KMS-11 (cell line): Measurements from ENCODE around the gene ELOVL7.

Experiments used
- H2AFZ ChIP-seq: fragments of 200-600 bp; sonication (generic); 2 replicates; pipeline ENCODE4 v1.6.1; 2016; ENCODE audit warnings: antibody characterized with exemption, mixed run types, low read depth
- H3K27ac ChIP-seq: fragments of 200-600 bp; sonication (generic); 2 replicates; pipeline ENCODE4 v1.6.1; 2016; ENCODE audit warnings: mild to moderate bottlenecking, mixed run types
- H3K27me3 ChIP-seq: fragments of 200-600 bp; sonication (generic); 2 replicates; pipeline ENCODE4 v1.6.1; 2017; ENCODE audit warnings: mild to moderate bottlenecking, low read depth, mixed run types, moderate library complexity; ENCODE audit not compliant: insufficient read depth
- H3K36me3 ChIP-seq: fragments of 200-600 bp; sonication (generic); 2 replicates; pipeline ENCODE4 v1.6.1; 2017; ENCODE audit warnings: mild to moderate bottlenecking, mixed run types; ENCODE audit not compliant: insufficient read depth
- H3K4me1 ChIP-seq: fragments of 200-600 bp; sonication (generic); 2 replicates; pipeline ENCODE4 v1.6.1; 2016; ENCODE audit warnings: mild to moderate bottlenecking, low read depth, mixed run types; ENCODE audit not compliant: poor library complexity, severe bottlenecking
- H3K4me2 ChIP-seq: fragments of 200-600 bp; sonication (generic); 2 replicates; pipeline ENCODE4 v1.7.0; 2016; ENCODE audit warnings: mild to moderate bottlenecking, mixed run types
- H3K4me3 ChIP-seq: fragments of 200-600 bp; sonication (generic); IDR thresholded peaks from 2 replicates; pipeline ENCODE4 v1.6.1; 2017; ENCODE audit warnings: low read depth, low read length, mixed read lengths; ENCODE audit not compliant: insufficient read depth
- H3K79me2 ChIP-seq: fragments of 200-600 bp; sonication (generic); 2 replicates; pipeline ENCODE4 v1.6.1; 2016; ENCODE audit warnings: low read depth, mixed run types; ENCODE audit not compliant: insufficient read depth
- H3K9ac ChIP-seq: fragments of 200-600 bp; sonication (generic); 2 replicates; pipeline ENCODE4 v1.6.1; 2016; ENCODE audit warnings: mild to moderate bottlenecking, mixed run types
- H4K20me1 ChIP-seq: fragments of 200-600 bp; sonication (generic); 2 replicates; pipeline ENCODE4 v1.6.1; 2016; ENCODE audit warnings: mild to moderate bottlenecking, mixed run types; ENCODE audit not compliant: insufficient read depth
- TF ChIP-seq, protein P1 (sequence below): fragments of 200-600 bp; sonication (generic); conservative IDR thresholded peaks from 2 replicates; pipeline ENCODE4 v1.6.1; 2017; ENCODE audit warnings: low read depth, mild to moderate bottlenecking, antibody characterized with exemption, low read length, moderate library complexity, mixed read lengths

ELOVL7 gene

DNA sequence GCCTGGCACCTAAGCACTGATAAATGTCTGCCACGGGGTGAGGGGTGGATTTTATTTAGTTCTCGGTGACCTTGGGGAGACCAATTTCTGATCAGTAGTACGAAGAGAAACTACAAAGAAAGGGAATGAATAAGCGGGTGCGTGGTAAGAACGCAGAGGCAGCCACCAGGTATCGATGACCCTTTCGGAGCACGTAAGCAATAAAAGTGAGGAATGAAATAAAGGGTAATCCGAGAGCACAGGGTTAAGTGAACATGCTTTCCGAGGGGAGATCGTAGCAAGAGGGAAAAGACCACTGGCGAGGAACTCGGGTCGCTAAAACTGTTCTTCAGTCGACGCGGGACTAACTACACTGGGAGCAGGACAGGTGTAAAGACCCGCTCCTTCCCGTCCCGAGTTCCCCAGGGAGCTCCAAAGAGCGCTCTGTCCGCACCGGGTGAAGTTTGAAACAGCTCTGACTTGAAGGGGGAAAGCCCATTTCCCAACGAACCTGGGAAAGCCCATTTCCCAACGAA, 1.1 kb downstream of the ELOVL7 start:
- Histone ChIP-seq H4K20me1 (0 out of 2 replicates have a peak, but pooled peaks cover 3% of the 10 kb centered on the region), H3K4me3 (no peak overlapping the region), H3K36me3 (no peaks in the 10 kb centered on the region), H3K9ac (no peak overlapping the region), H3K4me2 (peak overlapping the region; percentile 51), H3K79me2 (no peaks in the 10 kb centered on the region), H3K4me1 (peaks cover 8% of the 10 kb centered on the region), H3K27ac (no peak overlapping the region), H2AFZ (peak overlapping the region; percentile 99; the same call in 1 of the 2 replicates), H3K27me3 (no peaks in the 10 kb centered on the region)
- TF ChIP-seq, protein P1, sequence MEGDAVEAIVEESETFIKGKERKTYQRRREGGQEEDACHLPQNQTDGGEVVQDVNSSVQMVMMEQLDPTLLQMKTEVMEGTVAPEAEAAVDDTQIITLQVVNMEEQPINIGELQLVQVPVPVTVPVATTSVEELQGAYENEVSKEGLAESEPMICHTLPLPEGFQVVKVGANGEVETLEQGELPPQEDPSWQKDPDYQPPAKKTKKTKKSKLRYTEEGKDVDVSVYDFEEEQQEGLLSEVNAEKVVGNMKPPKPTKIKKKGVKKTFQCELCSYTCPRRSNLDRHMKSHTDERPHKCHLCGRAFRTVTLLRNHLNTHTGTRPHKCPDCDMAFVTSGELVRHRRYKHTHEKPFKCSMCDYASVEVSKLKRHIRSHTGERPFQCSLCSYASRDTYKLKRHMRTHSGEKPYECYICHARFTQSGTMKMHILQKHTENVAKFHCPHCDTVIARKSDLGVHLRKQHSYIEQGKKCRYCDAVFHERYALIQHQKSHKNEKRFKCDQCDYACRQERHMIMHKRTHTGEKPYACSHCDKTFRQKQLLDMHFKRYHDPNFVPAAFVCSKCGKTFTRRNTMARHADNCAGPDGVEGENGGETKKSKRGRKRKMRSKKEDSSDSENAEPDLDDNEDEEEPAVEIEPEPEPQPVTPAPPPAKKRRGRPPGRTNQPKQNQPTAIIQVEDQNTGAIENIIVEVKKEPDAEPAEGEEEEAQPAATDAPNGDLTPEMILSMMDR = no peak

GRCh38 chr5:60841361-60841760, 2.7 kb downstream of the ELOVL7 start:
- no peaks in the 10 kb centered on the region for H3K36me3 ChIP-seq
- no peak overlapping the region for H3K4me2 ChIP-seq
- TF ChIP-seq, protein P1 = no peak
- H3K27ac ChIP-seq = no peak overlapping the region
- no peak overlapping the region for H3K9ac ChIP-seq
- no peak overlapping the region for H3K4me3 ChIP-seq
- H2AFZ ChIP-seq = no peak overlapping the region
- no peaks in the 10 kb centered on the region for H3K27me3 ChIP-seq
- H4K20me1 ChIP-seq = 0 out of 2 replicates have a peak, but pooled peaks cover 3% of the 10 kb centered on the region
- H3K79me2 ChIP-seq = no peaks in the 10 kb centered on the region
- peaks cover 8% of the 10 kb centered on the region for H3K4me1 ChIP-seq

- TF ChIP-seq, protein P1 = no peak
- Histone ChIP-seq H3K4me1 (peaks cover 6% of the 10 kb centered on the region), H4K20me1 (no peaks in the 10 kb centered on the region), H3K27ac (no peak overlapping the region), H3K4me2 (no peak overlapping the region), H3K27me3 (no peaks in the 10 kb centered on the region), H3K79me2 (no peaks in the 10 kb centered on the region), H3K36me3 (no peaks in the 10 kb centered on the region), H2AFZ (no peak overlapping the region), H3K9ac (no peak overlapping the region), H3K4me3 (no peak overlapping the region)
Observed at GRCh38 chr5:60836131-60836530, 7.9 kb downstream of the ELOVL7 start.

DNA sequence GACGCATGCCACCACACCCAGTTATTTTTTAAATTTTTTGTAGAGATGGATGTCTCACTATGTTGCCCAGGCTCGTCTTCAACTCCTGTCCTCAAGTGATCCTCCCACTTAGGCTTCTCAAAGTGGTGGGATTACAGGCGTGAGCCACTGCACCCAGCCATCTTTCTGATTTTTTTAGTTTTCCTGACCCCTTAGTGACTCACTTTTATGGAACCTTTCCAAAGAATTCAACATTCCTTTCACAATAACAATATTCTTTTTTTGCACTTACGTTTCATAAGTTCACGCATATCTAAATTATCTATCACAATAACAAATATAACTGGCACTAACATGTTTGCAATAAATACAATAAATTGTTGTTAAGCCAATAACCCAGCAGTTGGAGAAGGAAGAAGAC, 8.5 kb downstream of the ELOVL7 start:
- Histone ChIP-seq H4K20me1 (no peaks in the 10 kb centered on the region), H3K27me3 (no peaks in the 10 kb centered on the region), H3K4me3 (no peak overlapping the region), H3K36me3 (no peaks in the 10 kb centered on the region), H3K4me2 (no peak overlapping the region), H3K79me2 (no peaks in the 10 kb centered on the region), H3K27ac (no peak overlapping the region), H2AFZ (no peak overlapping the region), H3K4me1 (peaks cover 12% of the 10 kb centered on the region), H3K9ac (no peak overlapping the region)
- TF ChIP-seq, protein P1 = no peak
